ENCODE measurements around the gene TRDN.
"Not testable (repeated sequence)": the region's sequence is repeated elsewhere in the genome, so short reads cannot be mapped to it uniquely, and the experiment has no call there.

TRDN gene

DNA sequence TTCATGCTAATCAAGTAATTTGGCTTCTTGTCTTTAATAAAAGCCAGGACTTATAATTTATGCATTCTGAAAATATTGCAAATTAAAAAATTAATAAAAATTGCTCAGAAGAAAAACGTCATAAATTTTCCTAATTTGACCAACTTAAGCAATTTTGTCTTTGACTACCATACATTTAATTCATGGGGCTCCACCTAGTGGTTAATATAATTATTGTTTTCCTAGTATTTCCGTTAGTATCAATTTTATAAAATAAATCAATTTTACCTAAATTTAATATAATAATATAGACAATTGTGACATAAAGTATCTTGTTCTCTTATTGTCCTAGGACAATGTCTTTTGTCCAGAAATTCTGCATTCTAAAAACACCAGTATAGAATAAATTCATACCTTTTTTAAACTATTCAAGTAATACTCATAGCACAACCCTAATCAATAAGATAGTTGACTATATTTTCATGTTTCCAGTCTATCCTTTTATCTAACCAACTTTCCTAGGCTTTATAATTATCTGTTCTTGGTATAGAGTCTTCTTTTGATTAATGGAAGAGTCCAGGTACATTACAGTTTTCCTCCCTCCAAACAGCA is 319.9 kb downstream of the TRDN start:
- DNase-seq (ENCODE audit: extremely low read depth in 1 of 2, low read depth in 1 of 2): no peak

DNA sequence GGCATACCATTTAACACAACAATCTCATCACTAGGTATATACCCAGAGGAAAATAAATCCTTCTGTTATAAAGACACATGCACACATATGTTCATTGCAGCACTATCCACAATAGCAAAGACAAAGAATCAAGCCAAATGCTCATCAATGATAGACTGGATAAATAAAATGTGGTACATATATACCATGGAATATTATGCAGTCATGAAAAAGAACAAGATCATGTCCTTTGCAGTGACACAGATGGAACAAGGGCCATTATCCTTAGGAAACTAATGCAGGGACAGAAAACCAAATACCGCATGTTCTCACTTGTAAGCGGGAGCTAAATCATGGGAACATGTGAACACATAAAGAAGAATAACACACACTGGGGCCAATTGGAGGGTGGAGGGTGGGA is 322.3 kb downstream of the TRDN start:
- not testable (repeated sequence) for DNase-seq (ENCODE audit: extremely low read depth in 1 of 2, low read depth in 1 of 2)

DNA sequence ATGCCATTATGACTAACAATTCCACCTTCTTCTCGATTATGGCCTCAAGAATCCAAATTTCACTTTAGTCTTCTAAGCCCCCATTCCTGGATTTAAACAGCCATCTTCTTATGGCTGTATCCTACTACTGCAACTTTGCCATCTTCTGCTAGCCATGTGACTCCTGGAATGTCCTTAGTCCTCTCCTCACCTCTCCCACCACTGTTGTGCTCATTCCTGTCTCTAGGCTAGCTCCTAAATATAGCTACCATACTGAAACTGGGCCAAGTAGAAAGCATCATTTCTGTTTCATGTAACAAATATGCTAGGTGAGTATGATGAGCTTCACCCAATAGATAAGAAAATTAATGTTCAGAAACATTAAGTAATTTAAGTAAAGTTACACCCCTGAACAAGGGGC is 327.6 kb downstream of the TRDN start:
- no peak for DNase-seq (ENCODE audit: extremely low read depth in 1 of 2, low read depth in 1 of 2)

- no peak for DNase-seq (ENCODE audit: extremely low read depth in 1 of 2, low read depth in 1 of 2)
Measured at GRCh38 chr6:123306334-123306733, 330.4 kb downstream of the TRDN start.

DNA sequence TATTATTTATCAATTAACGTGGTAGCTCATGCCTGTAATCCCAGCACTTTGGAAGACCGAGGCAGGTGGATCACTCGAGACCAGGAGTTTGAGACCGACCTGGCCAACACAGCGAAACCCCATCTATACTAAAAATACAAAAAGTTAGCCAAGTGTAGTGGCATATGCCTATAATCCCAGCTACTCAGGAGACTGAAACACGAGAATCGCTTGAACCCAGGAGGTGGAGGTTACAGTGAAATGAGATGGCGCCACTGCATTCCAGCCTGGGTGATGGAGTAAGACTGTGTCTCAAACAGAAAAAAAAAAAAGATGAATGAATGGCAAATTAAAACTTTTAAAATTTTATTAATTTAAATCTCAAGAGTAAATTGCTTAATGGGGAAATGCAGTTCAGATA is 341.1 kb downstream of the TRDN start:
- no peak for DNase-seq (ENCODE audit: extremely low read depth in 1 of 2, low read depth in 1 of 2)

DNA sequence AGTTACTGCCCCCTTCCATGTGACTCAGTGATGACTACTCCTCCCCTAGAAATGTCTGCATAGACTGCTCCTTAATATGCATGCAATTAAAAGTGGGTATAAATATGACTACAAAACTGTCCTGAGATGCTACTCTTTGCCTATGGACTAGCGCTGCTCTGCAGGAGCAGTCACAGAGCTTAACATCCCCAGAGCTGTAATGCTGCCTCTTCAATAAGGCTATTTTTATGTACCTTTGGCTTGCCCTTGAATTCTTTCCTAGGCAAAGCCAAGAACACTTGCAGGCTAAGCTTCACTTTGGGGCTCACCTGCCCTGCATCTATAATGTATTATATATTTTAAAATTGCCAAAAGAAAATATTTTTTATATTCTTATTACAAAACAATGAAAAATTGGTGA is 341.6 kb downstream of the TRDN start:
- DNase-seq (ENCODE audit: extremely low read depth in 1 of 2, low read depth in 1 of 2): no peak

- no peak for DNase-seq (ENCODE audit: extremely low read depth in 1 of 2, low read depth in 1 of 2)
Measured at GRCh38 chr6:123288649-123289048, 348.1 kb downstream of the TRDN start.

- no peak for DNase-seq (ENCODE audit: extremely low read depth in 1 of 2, low read depth in 1 of 2)
Measured at GRCh38 chr6:123276546-123276980, 360.2 kb downstream of the TRDN start.

DNA sequence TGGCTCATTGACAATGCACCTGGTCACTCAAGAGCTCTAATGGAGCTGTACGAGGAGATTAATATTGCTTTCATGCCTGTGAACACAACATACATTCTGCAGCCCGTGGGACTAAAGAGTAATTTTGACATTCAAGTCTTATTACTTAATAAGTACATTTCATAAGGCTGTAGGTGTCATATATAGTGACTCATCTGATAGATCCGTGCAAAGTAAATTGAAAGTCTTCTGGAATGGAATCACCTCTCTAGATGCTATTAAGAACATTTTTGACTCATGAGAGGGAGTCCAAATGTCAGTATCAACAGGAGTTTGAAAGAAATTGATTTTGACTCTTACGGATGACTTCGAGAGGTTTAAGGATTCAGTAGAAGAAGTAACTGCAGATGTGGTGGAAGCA is 372.8 kb downstream of the TRDN start:
- no peak for DNase-seq (ENCODE audit: extremely low read depth in 1 of 2, low read depth in 1 of 2)

- DNase-seq (ENCODE audit: extremely low read depth in 1 of 2, low read depth in 1 of 2): no peak
Measured at GRCh38 chr6:123240626-123241025, 396.1 kb downstream of the TRDN start.

- DNase-seq (ENCODE audit: extremely low read depth in 1 of 2, low read depth in 1 of 2): no peak
Measured at GRCh38 chr6:123233336-123233735, 403.4 kb downstream of the TRDN start.

- not testable (repeated sequence) for DNase-seq (ENCODE audit: extremely low read depth in 1 of 2, low read depth in 1 of 2)
Measured at GRCh38 chr6:123227789-123228188, 409.0 kb downstream of the TRDN start.

DNA sequence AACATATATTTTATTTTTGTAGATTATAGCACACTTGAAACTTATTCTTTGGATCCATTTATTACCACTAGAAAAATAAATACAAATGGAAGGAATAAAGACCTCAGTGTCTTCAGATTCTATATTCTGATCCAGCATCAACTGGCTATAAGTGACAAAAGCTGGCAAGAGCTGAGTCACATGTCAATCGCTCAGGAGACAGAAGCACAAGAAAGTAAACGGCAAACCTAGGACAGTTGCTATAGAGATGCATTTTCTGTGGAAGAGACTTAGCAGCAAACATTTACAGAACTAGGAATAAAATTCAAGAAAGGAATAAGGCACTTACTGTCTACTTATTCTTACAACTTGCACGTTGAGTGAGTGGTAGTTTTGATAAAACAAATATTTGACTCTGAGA is 410.4 kb downstream of the TRDN start:
- DNase-seq (ENCODE audit: extremely low read depth in 1 of 2, low read depth in 1 of 2): no peak

DNA sequence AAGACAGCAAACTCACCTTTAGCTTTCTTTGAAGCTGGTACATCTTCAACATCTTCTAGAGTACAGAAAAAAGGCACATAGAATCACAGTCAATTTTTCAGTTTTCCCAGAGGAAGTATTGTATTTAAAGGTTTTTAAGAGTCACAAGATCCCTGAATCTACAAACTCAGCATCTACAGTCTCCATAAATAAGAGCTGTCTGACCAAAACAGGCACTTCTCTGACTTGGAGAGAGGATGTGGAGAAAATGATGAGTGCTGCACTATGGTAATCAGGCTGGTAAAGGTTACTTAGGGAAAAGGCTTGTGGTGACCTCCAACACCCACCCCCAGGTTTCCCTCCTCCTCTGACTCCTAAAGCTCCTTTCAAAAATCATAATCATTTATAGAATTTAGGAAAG is 412.7 kb downstream of the TRDN start:
- no peak for DNase-seq (ENCODE audit: extremely low read depth in 1 of 2, low read depth in 1 of 2)

DNA sequence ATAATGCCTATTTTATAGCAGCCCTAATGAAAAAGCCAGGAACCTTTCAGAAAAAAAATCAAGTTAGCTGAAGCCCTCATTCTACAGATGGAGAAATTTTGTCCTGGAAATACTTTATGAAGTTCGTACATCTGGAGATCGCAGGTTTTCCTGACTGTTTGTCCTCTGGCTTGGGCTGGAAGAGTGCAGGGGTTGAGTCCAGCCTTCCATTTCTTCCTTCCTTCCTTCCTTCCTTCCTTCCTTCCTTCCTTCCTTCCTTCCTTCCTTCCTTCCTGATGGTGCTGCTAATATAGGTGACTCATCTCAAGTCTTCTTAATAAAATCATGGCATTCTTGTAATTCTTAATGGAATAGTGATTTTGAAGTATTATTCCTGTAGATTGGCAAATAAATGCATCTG is 413.3 kb downstream of the TRDN start:
- no peak for DNase-seq (ENCODE audit: extremely low read depth in 1 of 2, low read depth in 1 of 2)

DNA sequence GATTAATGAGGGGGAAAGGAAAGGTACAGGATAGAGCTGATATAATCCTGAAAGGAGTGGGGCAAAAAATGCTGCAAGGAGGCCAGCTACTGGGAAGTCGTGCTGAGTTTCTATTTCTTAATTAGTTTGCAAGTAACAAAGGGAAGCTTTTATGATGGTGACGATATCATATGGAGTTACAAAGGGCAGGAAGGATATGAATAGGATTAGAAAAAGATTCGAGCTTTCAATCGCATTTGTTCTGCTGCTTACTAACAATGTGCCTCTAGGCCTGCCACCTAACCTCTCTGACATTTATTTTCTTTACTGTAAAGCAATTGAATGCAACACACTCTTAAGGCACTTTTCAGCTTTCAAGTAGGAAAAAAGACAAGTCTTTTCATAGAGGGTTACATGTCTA is 421.5 kb downstream of the TRDN start:
- no peak for DNase-seq (ENCODE audit: extremely low read depth in 1 of 2, low read depth in 1 of 2)

GRCh38 chr6:123214433-123214832 is 422.3 kb downstream of the TRDN start:
- no peak for DNase-seq (ENCODE audit: extremely low read depth in 1 of 2, low read depth in 1 of 2)

- no peak for DNase-seq (ENCODE audit: extremely low read depth in 1 of 2, low read depth in 1 of 2)
Measured at GRCh38 chr6:123213921-123214320, 422.8 kb downstream of the TRDN start.

DNA sequence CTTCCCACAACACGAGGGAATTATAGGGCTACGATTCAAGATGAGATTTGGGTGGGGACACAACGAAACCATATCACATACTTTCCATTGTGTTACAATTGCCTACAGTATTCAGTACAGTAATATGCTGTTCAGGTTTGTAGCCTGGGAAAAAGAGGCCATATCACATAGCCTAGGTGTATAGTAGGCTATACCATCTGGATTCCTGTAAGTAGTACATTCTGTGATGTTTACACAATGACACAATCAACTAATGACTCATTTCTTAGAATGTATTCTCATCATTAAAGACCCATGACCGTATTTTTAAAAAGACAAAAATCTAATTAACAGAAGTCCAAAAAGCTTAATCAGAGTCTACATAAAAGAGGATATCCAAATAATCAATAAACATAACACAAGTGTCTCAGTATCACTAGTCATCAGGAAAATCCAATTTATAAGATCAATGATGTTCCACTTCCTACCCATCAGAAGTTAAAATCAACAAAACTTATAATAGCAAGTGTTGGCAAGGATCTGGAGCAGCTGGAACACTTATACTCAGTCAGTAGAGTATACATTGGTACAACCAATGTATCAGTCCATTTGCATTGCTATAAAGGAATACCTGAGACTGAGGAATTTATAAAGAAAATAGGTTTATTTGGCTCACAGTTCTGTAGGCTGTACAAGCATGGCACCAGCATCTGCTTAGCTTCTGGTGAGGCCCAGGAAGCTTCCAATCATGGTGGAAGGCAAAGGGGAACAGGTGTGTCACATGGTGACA is 424.8 kb downstream of the TRDN start:
- DNase-seq (ENCODE audit: extremely low read depth in 1 of 2, low read depth in 1 of 2): no peak

GRCh38 chr6:123210645-123211044 is 426.1 kb downstream of the TRDN start:
- DNase-seq (ENCODE audit: extremely low read depth in 1 of 2, low read depth in 1 of 2): no peak

DNA sequence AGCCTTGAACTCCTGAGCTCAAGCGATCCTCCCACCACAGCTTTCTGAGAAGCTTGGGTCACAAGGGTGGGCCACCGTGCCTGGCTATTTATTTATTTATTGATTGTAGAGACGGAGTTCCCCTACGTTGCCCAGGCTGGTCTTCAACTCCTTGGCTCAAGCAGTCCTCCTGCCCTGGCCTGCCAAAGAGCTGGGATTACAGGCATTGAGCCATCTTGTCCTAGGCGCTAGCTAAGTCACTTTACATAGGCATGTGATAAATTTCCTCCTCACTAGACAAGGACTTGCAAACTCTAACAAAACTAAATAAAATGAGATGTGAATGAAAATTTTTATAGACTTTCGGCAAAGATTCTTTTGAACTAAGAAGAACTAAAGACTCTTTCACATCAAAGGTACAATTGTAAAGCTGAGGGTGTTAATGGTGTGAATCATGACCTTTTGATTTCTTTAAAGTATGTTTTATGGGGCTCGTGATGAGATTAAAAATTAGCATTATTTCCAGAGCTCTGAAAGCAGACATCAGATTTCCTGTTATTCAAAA is 428.7 kb downstream of the TRDN start:
- no peak for DNase-seq (ENCODE audit: extremely low read depth in 1 of 2, low read depth in 1 of 2)

- DNase-seq (ENCODE audit: extremely low read depth in 1 of 2, low read depth in 1 of 2): no peak
Measured at GRCh38 chr6:123203928-123204327, 432.8 kb downstream of the TRDN start.

All from activated CD8-positive, alpha-beta memory T cell treated with anti-CD3 and anti-CD28 coated beads for 1 hour (primary cell).